ENCODE data around the gene PIAS1. TPM values are rescaled to one million over a fixed set of nuclear protein-coding genes. Genes with fewer than 3 reads are reported as not detected.

The PIAS1 gene
- total and polyA plus RNA-seq, 11 donors = 6.2 to 37.8 (median 29.4) TPM

DNA sequence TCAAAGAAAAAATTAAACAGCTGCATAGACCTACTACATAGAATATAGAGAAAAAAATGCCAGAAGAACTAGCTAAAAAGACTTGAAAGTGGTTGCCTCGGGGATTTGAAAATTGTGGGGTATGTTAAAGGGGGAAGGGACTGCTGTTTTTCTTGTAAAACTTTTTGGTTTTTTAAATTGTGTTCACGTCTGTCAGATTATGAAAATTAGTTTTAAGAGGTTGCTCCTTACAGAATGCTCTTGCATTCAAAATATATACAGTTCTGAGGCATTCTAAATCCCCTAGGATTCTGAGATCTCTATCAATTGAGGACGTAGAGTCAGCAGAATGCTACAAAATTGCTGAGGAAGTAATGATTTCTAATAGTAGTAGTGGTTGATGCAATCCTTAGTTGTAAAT, 28.6 kb downstream of the PIAS1 start:
- intact Hi-C loops (cut with DNase I) = no loop called here
- Histone ChIP-seq H3K27me3 (no peaks in the 10 kb centered on the region), H3K4me3 (no peak overlapping the region), H3K9me3 (no peaks in the 10 kb centered on the region), H3K4me1 (peaks cover 6 to 77% (median 59%) of the 10 kb centered on the region in 12 donors), H3K36me3 (peaks cover 0 to 19% (median 16%) of the 10 kb centered on the region in 9 donors), H3K27ac (no peak overlapping the region)
- no peak for TF ChIP-seq POLR2A (IDR thresholded peaks at IDR 0.05)
- TF ChIP-seq, protein P1, sequence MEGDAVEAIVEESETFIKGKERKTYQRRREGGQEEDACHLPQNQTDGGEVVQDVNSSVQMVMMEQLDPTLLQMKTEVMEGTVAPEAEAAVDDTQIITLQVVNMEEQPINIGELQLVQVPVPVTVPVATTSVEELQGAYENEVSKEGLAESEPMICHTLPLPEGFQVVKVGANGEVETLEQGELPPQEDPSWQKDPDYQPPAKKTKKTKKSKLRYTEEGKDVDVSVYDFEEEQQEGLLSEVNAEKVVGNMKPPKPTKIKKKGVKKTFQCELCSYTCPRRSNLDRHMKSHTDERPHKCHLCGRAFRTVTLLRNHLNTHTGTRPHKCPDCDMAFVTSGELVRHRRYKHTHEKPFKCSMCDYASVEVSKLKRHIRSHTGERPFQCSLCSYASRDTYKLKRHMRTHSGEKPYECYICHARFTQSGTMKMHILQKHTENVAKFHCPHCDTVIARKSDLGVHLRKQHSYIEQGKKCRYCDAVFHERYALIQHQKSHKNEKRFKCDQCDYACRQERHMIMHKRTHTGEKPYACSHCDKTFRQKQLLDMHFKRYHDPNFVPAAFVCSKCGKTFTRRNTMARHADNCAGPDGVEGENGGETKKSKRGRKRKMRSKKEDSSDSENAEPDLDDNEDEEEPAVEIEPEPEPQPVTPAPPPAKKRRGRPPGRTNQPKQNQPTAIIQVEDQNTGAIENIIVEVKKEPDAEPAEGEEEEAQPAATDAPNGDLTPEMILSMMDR (IDR thresholded peaks at IDR 0.05) = no peak
- ATAC-seq = no peak
- no peak for DNase-seq
- 47 to 61% (median 55%) methylated on average over 3 of the region's 3 CpGs for WGBS, 4 donors

DNA sequence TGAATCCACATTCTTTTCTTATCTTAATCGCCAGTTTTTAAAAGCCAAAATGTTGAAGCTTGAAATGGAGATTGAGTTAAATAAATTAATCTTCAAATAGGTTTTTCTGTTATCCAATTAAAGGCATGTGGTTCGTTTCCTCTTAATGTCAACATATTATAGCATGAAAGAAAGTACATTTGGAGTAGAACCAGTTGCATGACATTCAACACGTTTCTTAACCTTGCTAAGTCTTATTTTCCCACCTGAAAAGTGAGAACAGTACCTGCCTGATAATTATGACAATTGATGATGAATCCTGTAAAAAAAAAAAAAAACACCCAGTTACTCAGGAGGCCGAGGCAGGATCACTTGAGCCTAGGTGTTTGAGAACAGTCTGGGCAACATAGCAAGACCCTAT, 29.3 kb downstream of the PIAS1 start:
- Histone ChIP-seq H3K36me3 (peaks cover 0 to 22% (median 19%) of the 10 kb centered on the region in 9 donors), H3K4me3 (no peak overlapping the region), H3K9me3 (no peaks in the 10 kb centered on the region), H3K4me1 (peaks cover 6 to 71% (median 52%) of the 10 kb centered on the region in 12 donors), H3K27ac (no peak overlapping the region), H3K27me3 (no peaks in the 10 kb centered on the region)
- no peak for TF ChIP-seq POLR2A (IDR thresholded peaks at IDR 0.05)
- TF ChIP-seq, protein P1 (IDR thresholded peaks at IDR 0.05) = no peak
- DNase-seq = no peak
- intact Hi-C loops (cut with DNase I) = no loop called here
- ATAC-seq = no peak
- 53 to 64% (median 58%) methylated on average over 4 of the region's 4 CpGs for WGBS, 4 donors

DNA sequence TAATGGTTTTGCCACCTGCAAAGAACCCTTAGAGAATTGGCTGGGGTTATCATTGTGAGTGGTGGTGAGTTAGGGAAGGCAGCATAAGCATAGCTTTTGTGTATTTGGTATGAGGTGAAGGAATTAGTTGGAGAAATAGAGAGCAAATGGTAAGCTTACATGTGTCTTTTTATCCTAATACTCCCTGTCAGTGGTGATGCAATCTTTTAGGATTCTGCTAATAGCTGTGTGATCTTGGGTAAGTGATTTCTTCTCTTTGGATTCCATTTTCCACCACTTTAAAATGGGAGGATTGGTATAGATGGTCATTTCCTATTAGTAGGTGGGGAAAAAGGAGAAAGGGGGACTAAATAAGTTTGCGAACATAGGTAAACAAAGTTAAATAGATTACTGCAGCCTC, 30.9 kb downstream of the PIAS1 start:
- TF ChIP-seq POLR2A (IDR thresholded peaks at IDR 0.05) = no peak
- TF ChIP-seq, protein P1 (IDR thresholded peaks at IDR 0.05) = no peak
- ATAC-seq (no peak), DNase-seq (no peak)

DNA sequence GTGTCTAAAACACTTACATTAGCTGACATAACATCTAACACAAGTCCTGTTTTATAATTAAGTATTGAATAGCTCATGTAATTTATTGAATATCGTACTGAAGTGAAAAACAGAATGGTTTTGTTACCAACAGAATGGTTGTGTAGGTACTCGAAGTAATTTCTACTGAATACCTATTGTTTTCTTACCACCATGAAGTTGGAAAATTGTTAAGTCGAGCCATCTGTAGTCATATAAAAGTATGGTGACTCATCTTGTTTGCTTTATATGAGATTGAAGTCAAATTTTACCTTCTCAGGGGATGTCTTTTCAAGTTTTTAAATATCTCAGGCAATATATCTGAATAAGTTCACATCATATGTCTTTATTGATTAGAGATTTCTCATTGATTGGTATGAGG, 37.6 kb downstream of the PIAS1 start:
- DNase-seq (no peak), ATAC-seq (no peak)
- H3K4me1 ChIP-seq = peaks cover 0 to 19% (median 7%) of the 10 kb centered on the region in 12 donors
- peaks cover 0 to 32% (median 23%) of the 10 kb centered on the region in 9 donors for H3K36me3 ChIP-seq
- peaks cover 0 to 14% (median 6%) of the 10 kb centered on the region in 12 donors for H3K9me3 ChIP-seq
- intact Hi-C loops (cut with DNase I) = loop anchor here in 1 of 10 donors (10.0 kb wide), 1 partner anchor 53 kb away; no protein-coding TSS in a partner anchor
- H3K27ac ChIP-seq = no peak overlapping the region
- no peak overlapping the region for H3K4me3 ChIP-seq
- WGBS, 4 donors = 94 to 96% (median 95%) methylated on average over 3 of the region's 3 CpGs
- H3K27me3 ChIP-seq = no peaks in the 10 kb centered on the region
- TF ChIP-seq, protein P1 (IDR thresholded peaks at IDR 0.05) = no peak
- no peak for TF ChIP-seq POLR2A (IDR thresholded peaks at IDR 0.05)

More for the DNA sequence above, 30.9 kb downstream of the PIAS1 start:
- Histone ChIP-seq H3K36me3 (peaks cover 0 to 30% (median 18%) of the 10 kb centered on the region in 9 donors), H3K27me3 (no peaks in the 10 kb centered on the region), H3K27ac (no peak overlapping the region), H3K4me1 (peaks cover 6 to 61% (median 42%) of the 10 kb centered on the region in 12 donors), H3K4me3 (no peak overlapping the region), H3K9me3 (no peaks in the 10 kb centered on the region)
- intact Hi-C loops (cut with DNase I) = no loop called here
- 96 to 99% (median 98%) methylated on average over 1 of the region's 1 CpG for WGBS, 4 donors
